K562 (cell line): Measurements from ENCODE around the gene SIGLEC9. TPM values are rescaled to one million over a fixed set of nuclear protein-coding genes. Genes with fewer than 3 reads are reported as not detected.

ENCODE experiments used
- ATAC-seq: fragments of 200-7000 bp; cut with Tn5 transposase; 3 replicates; pipeline ENCODE4 v1.9.1; 2020; ENCODE audit warnings: moderate library complexity
- BruUV-seq: library from RNA; stranded (reverse); fragments of 400-500 nt; replicated peaks from 2 replicates; lab custom pipeline; 2021; lab: Mats Ljungman, UMichigan
- CTCF ChIA-PET: fragments of 300-600 bp; formaldehyde crosslinking; extraction: SDS; loops from one replicate; lab custom pipeline; 2021; ENCODE audit warnings: low intra/inter-chr PET ratio; lab: Yijun Ruan, JAX
- POLR2A ChIA-PET: fragments of 300-600, 350-650 bp; sonication (Branson Sonifier 250); formaldehyde crosslinking; extraction: SDS; loops from one replicate; lab custom pipeline; 2021; ENCODE audit warnings: antibody characterized with exemption, inconsistent platforms; lab: Yijun Ruan, JAX
- DNase-seq, 4 experiments: peaks; one replicate each; pipeline versions ENCODE4 v3.0.0 to v3.0.0-alpha.2; 2011 to 2018; ENCODE audit warnings: low spot score in 3 of 4, mixed read lengths in 3 of 4; ENCODE audit errors: extremely low read depth in 1 of 4
- FAIRE-seq: peaks from 2 replicates; lab custom pipeline; 2011; peaks lifted over from hg19 to GRCh38; lab: Jason Lieb, UNC
- H2AFZ ChIP-seq: 2 replicates; pipeline ENCODE4 v1.6.0; 2011; ENCODE audit warnings: low read depth, low read length, control low read depth, inconsistent platforms
- H3K27ac ChIP-seq: fragments of 200-600 bp; 3 replicates; pipeline ENCODE4 v1.8.0; 2011; ENCODE audit warnings: low read depth, mild to moderate bottlenecking, control low read depth, inconsistent platforms, low read length, moderate library complexity, mixed read lengths; ENCODE audit errors: extremely low read depth
- H3K27me3 ChIP-seq, 2 experiments: fragments of 300-600 bp in 1 of 2; 2 replicates in 1 of 2; 3 replicates in 1 of 2; pipeline versions ENCODE4 v1.6.0 to v1.8.0; 2011; ENCODE audit warnings: inconsistent platforms in 2 of 2, low read length in 2 of 2, mild to moderate bottlenecking in 1 of 2, mixed read lengths in 1 of 2, moderate library complexity in 1 of 2; ENCODE audit not compliant: control insufficient read depth in 2 of 2, insufficient read depth in 2 of 2
- H3K36me3 ChIP-seq: fragments of 300-600 bp; 3 replicates; pipeline ENCODE4 v1.8.0; 2011; ENCODE audit warnings: mild to moderate bottlenecking, low read length, inconsistent platforms; ENCODE audit not compliant: control insufficient read depth, insufficient read depth
- H3K4me1 ChIP-seq, 2 experiments: fragments of 200-600 bp in 1 of 2; replicated peaks in 1 of 2; 2 replicates in 1 of 2; 3 replicates in 1 of 2; pipeline versions ENCODE4 v1.5.1 to v1.8.0; 2011; ENCODE audit warnings: inconsistent platforms in 2 of 2, low read length in 2 of 2, mild to moderate bottlenecking in 1 of 2, mixed read lengths in 1 of 2, moderate library complexity in 1 of 2; ENCODE audit not compliant: control insufficient read depth in 2 of 2, insufficient read depth in 2 of 2
- H3K4me2 ChIP-seq: 2 replicates; pipeline ENCODE4 v1.6.1; 2011; ENCODE audit warnings: low read length, control low read depth, inconsistent platforms, mixed read lengths; ENCODE audit not compliant: insufficient read depth
- H3K4me3 ChIP-seq: fragments of 200-600 bp; sonication (generic), shearing (Covaris generic); 2 replicates; pipeline ENCODE4 v1.5.1; 2016; ENCODE audit warnings: control low read depth, inconsistent platforms
- H3K79me2 ChIP-seq: fragments of 200-600 bp; 3 replicates; pipeline ENCODE4 v1.8.0; 2011; ENCODE audit warnings: low read length, inconsistent platforms; ENCODE audit not compliant: control insufficient read depth, insufficient read depth
- H3K9ac ChIP-seq, 2 experiments: 2 replicates each; pipeline versions ENCODE4 v1.6.0 to v1.6.1; 2011; ENCODE audit warnings: low read depth in 2 of 2, low read length in 2 of 2, control low read depth in 1 of 2, inconsistent platforms in 1 of 2, mild to moderate bottlenecking in 1 of 2, mixed read lengths in 1 of 2; ENCODE audit not compliant: insufficient read depth in 1 of 2
- H3K9me1 ChIP-seq: one replicate; pipeline ENCODE4 v1.6.0; 2011; ENCODE audit warnings: inconsistent platforms, mild to moderate bottlenecking, low read length, moderate library complexity; ENCODE audit not compliant: control insufficient read depth, insufficient read depth
- H3K9me3 ChIP-seq: replicated peaks from 2 replicates; pipeline ENCODE4 v1.5.1; 2011; ENCODE audit warnings: low read depth, low read length, inconsistent platforms; ENCODE audit not compliant: control insufficient read depth, insufficient read depth
- H4K20me1 ChIP-seq: replicated peaks from 2 replicates; pipeline ENCODE4 v1.6.1; 2011; ENCODE audit warnings: low read length, inconsistent platforms, mixed read lengths; ENCODE audit not compliant: control insufficient read depth, insufficient read depth
- KLF13 ChIP-seq: fragments of 450-650 bp; IDR thresholded peaks from 2 replicates; pipeline ENCODE4 v1.6.1; 2016; ENCODE audit warnings: missing genetic modification characterization, low read depth, mild to moderate bottlenecking, missing compliant biosample characterization, moderate library complexity, borderline replicate concordance
- MBD2 ChIP-seq: sonication (generic); IDR thresholded peaks from 2 replicates; pipeline ENCODE4 v1.6.1; 2016; ENCODE audit warnings: low read depth, borderline replicate concordance
- MYBL2 ChIP-seq, 2 experiments: fragments of 450-650 bp in 1 of 2; sonication (generic) in 1 of 2; formaldehyde crosslinking in 1 of 2; IDR thresholded peaks; 2 replicates each; pipeline versions ENCODE4 v1.6.1 to v1.8.1; 2017 to 2022; ENCODE audit warnings: borderline replicate concordance in 1 of 2, inconsistent platforms in 1 of 2, low read depth in 1 of 2, mild to moderate bottlenecking in 1 of 2, missing genetic modification reagents in 1 of 2, moderate library complexity in 1 of 2
- NR2C2 ChIP-seq, 2 experiments: fragments of 200-800 bp in 1 of 2; sonication (Bioruptor generic) in 1 of 2; sonication (generic) in 1 of 2; formaldehyde crosslinking in 1 of 2; IDR thresholded peaks; 2 replicates each; pipeline versions ENCODE4 v1.6.1 to v1.8.0; 2016 to 2022; ENCODE audit warnings: mild to moderate bottlenecking in 1 of 2, missing compliant biosample characterization in 1 of 2, missing genetic modification characterization in 1 of 2, missing genetic modification reagents in 1 of 2
- PHF20 ChIP-seq: fragments of 450-650 bp; IDR thresholded peaks from 2 replicates; pipeline ENCODE4 v1.6.1; 2018; ENCODE audit not compliant: partially characterized antibody
- POLR2B ChIP-seq: fragments of 450-650 bp; IDR thresholded peaks from 2 replicates; pipeline ENCODE4 v1.6.1; 2018; ENCODE audit warnings: low read depth; ENCODE audit not compliant: partially characterized antibody
- RAD21 ChIP-seq, 2 experiments: fragments of 250-450 bp in 1 of 2; fragments of 450-650 bp in 1 of 2; sonication (Bioruptor Pico) in 1 of 2; formaldehyde crosslinking in 1 of 2; IDR thresholded peaks in 1 of 2; conservative IDR thresholded peaks in 1 of 2; 2 replicates each; pipeline versions ENCODE4 v1.4.0 to v1.8.0; 2020 to 2022; ENCODE audit warnings: mild to moderate bottlenecking in 2 of 2, moderate library complexity in 1 of 2
- SRSF9 ChIP-seq: fragments of 200-400 bp; formaldehyde crosslinking; IDR thresholded peaks from 2 replicates; pipeline ENCODE4 v1.6.1; 2017; ENCODE audit warnings: low read depth, low read length, borderline replicate concordance
- TAL1 ChIP-seq: fragments of 450-650 bp; IDR thresholded peaks from 2 replicates; pipeline ENCODE4 v1.6.1; 2016; ENCODE audit warnings: mild to moderate bottlenecking
- ZNF57 ChIP-seq: fragments of 450-650 bp; formaldehyde crosslinking; IDR thresholded peaks from 2 replicates; pipeline ENCODE4 v1.4.0; 2020; ENCODE audit warnings: mild to moderate bottlenecking, moderate library complexity
- WGBS: fragments of 100-300 bp; shearing (Covaris generic); methylation state at CpG from one replicate; pipeline ENCODE4 v1.1.6; 2016; ENCODE audit warnings: low coverage, mixed read lengths; ENCODE audit not compliant: insufficient coverage; ENCODE audit errors: missing lambda C conversion rate; 5-methylcytosine and 5-hydroxymethylcytosine counted together
- in situ Hi-C: fragments of 300-500 bp; cut with MboI; formaldehyde crosslinking; loops from 4 replicates; pipeline ENCODE4 v1.15.0; 2018; ENCODE audit warnings: inconsistent platforms, mixed read lengths
- intact Hi-C: fragments of 100-400 bp; cut with micrococcal nuclease; formaldehyde crosslinking; loops from 2 replicates; pipeline ENCODE4 v1.14.2; 2022
- polyA plus RNA-seq, 8 experiments: library from polyadenylated mRNA; depleted of rRNA in 4 of 8; stranded (reverse) in 5 of 8; unstranded in 3 of 8; fragments of >200 nt; fragmentation: Nextera tagmentation in 2 of 8; fragmentation: Illumina TruSeq in 1 of 8; extraction: Ambion mirVana in 2 of 8; extraction: Trizol in 1 of 8; gene quantifications; 2 replicates each; pipeline versions ENCODE4 v1.2.1 to v1.2.3, GENCODE V29; 2011 to 2014; ENCODE audit warnings: inconsistent platforms in 1 of 8, missing spikeins in 1 of 8
- total RNA-seq, 7 experiments: library from RNA; depleted of rRNA in 6 of 7; stranded (reverse); fragments of >200 nt in 6 of 7; fragmentation: Illumina TruSeq in 2 of 7; extraction: Trizol in 2 of 7; gene quantifications; 2 replicates each; pipeline versions ENCODE4 v1.2.1 to v1.2.3, GENCODE V29; 2011 to 2021; ENCODE audit warnings: low replicate concordance in 1 of 7
- TF ChIP-seq, protein P1 (sequence below): sonication (generic); formaldehyde crosslinking; IDR thresholded peaks from 2 replicates; pipeline ENCODE4 v1.8.0; 2022; ENCODE audit warnings: mild to moderate bottlenecking, missing genetic modification reagents, borderline replicate concordance
- TF ChIP-seq, protein P2 (sequence below): fragments of 450-650 bp; formaldehyde crosslinking; IDR thresholded peaks from 2 replicates; pipeline ENCODE4 v1.4.0; 2022; ENCODE audit warnings: missing genetic modification characterization
- TF ChIP-seq, protein P3 (sequence below), 3 experiments: IDR thresholded peaks in 2 of 3; conservative IDR thresholded peaks in 1 of 3; 2 replicates each; pipeline ENCODE4 v1.5.1; 2011 to 2012; ENCODE audit warnings: low read length in 3 of 3, mild to moderate bottlenecking in 3 of 3, control low read depth in 2 of 3, improper control_type of control experiment in 1 of 3, inconsistent platforms in 1 of 3, low read depth in 1 of 3, mixed read lengths in 1 of 3, moderate library complexity in 1 of 3; ENCODE audit not compliant: insufficient read depth in 2 of 3
- TF ChIP-seq, protein P4 (sequence below): fragments of 450-650 bp; IDR thresholded peaks from 2 replicates; pipeline ENCODE4 v1.6.1; 2016

SIGLEC9 gene
- total and polyA plus RNA-seq, 9 of the 15 experiments (the other 6 are each of a cell fraction or from before 2014, with no cell fraction given) = 0.09 to 0.34 (median 0.22) TPM; not detected in 4

DNA sequence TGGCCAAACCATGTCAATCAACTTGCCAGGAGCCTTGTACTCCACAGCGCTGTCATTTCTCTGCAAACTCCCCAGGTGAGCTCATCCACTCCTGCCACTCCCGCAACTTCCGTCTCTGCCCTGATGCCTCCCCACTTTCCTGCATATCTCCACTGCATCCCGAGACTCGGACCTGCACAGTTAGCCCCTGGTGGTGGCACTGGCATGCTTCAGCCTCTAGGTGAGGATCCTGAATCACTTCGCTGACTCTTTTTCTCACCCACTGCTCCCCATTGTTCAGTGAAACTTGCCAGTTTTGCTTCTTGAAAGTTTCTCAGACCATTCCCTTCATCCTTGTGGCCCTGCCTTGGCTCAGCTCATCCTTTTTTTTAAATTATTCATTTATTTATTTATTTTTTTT, 13.1 kb upstream of the SIGLEC9 start:
- POLR2A ChIA-PET = no interaction called here
- Histone ChIP-seq H4K20me1 (no peaks in the 10 kb centered on the region), H3K9ac (no peak overlapping the region), H3K27ac (no peak overlapping the region), H2AFZ (no peak overlapping the region), H3K4me2 (no peak overlapping the region), H3K27me3 (peaks cover 19 to 44% of the 10 kb centered on the region in 2 experiments), H3K4me3 (no peak overlapping the region), H3K4me1 (peaks cover 9 to 17% of the 10 kb centered on the region in 2 experiments; a peak in 4 of 5 replicates), H3K9me1 (peaks cover 2% of the 10 kb centered on the region), H3K79me2 (peaks cover 16% of the 10 kb centered on the region), H3K9me3 (no peaks in the 10 kb centered on the region), H3K36me3 (no peaks in the 10 kb centered on the region)
- peak in 2 of 4 experiments; percentile 25 to 35 for DNase-seq
- CTCF ChIA-PET = no interaction called here
- 8% methylated on average over 6 of the region's 6 CpGs for WGBS
- in situ Hi-C loops = no loop called here
- no peak for ATAC-seq
- FAIRE-seq = no peak
- intact Hi-C loops = no loop called here
- no TSS peak for BruUV-seq
- TF ChIP-seq POLR2B (no peak), ZNF57 (CRISPR knock-in tag) (no peak), SRSF9 (no peak), NR2C2 (CRISPR knock-in tag; IDR thresholded peaks at IDR 0.05) (no peak), NR2C2 (tag; IDR thresholded peaks at IDR 0.05) (no peak), MBD2 (no peak), TAL1 (no peak), PHF20 (no peak), MYBL2 (IDR thresholded peaks at IDR 0.05; ENCODE audit: low read depth) (no peak), MYBL2 (CRISPR knock-in tag; IDR thresholded peaks at IDR 0.05; ENCODE audit: borderline replicate concordance) (no peak), KLF13 (no peak), RAD21 (CRISPR knock-in tag; conservative IDR thresholded peaks at IDR 0.05 in 1 of 2, IDR thresholded peaks at IDR 0.05 in 1 of 2) (0 out of 4 replicates have a peak, but pooled peaks of 1 of the 2 experiments have one; percentile 15)
- TF ChIP-seq, protein P1, sequence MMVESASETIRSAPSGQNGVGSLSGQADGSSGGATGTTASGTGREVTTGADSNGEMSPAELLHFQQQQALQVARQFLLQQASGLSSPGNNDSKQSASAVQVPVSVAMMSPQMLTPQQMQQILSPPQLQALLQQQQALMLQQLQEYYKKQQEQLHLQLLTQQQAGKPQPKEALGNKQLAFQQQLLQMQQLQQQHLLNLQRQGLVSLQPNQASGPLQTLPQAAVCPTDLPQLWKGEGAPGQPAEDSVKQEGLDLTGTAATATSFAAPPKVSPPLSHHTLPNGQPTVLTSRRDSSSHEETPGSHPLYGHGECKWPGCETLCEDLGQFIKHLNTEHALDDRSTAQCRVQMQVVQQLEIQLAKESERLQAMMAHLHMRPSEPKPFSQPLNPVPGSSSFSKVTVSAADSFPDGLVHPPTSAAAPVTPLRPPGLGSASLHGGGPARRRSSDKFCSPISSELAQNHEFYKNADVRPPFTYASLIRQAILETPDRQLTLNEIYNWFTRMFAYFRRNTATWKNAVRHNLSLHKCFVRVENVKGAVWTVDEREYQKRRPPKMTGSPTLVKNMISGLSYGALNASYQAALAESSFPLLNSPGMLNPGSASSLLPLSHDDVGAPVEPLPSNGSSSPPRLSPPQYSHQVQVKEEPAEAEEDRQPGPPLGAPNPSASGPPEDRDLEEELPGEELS (CRISPR knock-in tag) = no peak
- TF ChIP-seq, protein P2, sequence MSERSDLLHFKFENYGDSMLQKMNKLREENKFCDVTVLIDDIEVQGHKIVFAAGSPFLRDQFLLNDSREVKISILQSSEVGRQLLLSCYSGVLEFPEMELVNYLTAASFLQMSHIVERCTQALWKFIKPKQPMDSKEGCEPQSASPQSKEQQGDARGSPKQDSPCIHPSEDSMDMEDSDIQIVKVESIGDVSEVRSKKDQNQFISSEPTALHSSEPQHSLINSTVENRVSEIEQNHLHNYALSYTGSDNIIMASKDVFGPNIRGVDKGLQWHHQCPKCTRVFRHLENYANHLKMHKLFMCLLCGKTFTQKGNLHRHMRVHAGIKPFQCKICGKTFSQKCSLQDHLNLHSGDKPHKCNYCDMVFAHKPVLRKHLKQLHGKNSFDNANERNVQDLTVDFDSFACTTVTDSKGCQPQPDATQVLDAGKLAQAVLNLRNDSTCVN (CRISPR knock-in tag) = no peak
- TF ChIP-seq, protein P3, sequence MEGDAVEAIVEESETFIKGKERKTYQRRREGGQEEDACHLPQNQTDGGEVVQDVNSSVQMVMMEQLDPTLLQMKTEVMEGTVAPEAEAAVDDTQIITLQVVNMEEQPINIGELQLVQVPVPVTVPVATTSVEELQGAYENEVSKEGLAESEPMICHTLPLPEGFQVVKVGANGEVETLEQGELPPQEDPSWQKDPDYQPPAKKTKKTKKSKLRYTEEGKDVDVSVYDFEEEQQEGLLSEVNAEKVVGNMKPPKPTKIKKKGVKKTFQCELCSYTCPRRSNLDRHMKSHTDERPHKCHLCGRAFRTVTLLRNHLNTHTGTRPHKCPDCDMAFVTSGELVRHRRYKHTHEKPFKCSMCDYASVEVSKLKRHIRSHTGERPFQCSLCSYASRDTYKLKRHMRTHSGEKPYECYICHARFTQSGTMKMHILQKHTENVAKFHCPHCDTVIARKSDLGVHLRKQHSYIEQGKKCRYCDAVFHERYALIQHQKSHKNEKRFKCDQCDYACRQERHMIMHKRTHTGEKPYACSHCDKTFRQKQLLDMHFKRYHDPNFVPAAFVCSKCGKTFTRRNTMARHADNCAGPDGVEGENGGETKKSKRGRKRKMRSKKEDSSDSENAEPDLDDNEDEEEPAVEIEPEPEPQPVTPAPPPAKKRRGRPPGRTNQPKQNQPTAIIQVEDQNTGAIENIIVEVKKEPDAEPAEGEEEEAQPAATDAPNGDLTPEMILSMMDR (IDR thresholded peaks at IDR 0.05 in 2 of 3, conservative IDR thresholded peaks at IDR 0.05 in 1 of 3; ENCODE audit: insufficient read depth in 2 of 3, low read depth in 1 of 3, low read length in 3 of 3) = peak; percentile 36 to 42 (median 39); a peak in 5 of 6 replicates
- TF ChIP-seq, protein P4, sequence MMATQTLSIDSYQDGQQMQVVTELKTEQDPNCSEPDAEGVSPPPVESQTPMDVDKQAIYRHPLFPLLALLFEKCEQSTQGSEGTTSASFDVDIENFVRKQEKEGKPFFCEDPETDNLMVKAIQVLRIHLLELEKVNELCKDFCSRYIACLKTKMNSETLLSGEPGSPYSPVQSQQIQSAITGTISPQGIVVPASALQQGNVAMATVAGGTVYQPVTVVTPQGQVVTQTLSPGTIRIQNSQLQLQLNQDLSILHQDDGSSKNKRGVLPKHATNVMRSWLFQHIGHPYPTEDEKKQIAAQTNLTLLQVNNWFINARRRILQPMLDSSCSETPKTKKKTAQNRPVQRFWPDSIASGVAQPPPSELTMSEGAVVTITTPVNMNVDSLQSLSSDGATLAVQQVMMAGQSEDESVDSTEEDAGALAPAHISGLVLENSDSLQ = peak; percentile 53; the same call in 1 of the 2 replicates
